Neural cell (in vitro differentiated cells): ENCODE results near the gene PIP4K2C.

Source experiments
- CTCF ChIP-seq: fragments of 450-650 bp; IDR thresholded peaks from 2 replicates; pipeline ENCODE4 v1.5.1; 2014; ENCODE audit warnings: antibody characterized with exemption, mild to moderate bottlenecking, moderate library complexity; ENCODE audit not compliant: poor library complexity, severe bottlenecking
- EP300 ChIP-seq: fragments of 450-650 bp; conservative IDR thresholded peaks from 2 replicates; pipeline ENCODE4 v1.6.1; 2014; ENCODE audit warnings: antibody characterized with exemption, mild to moderate bottlenecking, moderate library complexity; ENCODE audit not compliant: poor library complexity, severe bottlenecking
- EZH2 ChIP-seq: fragments of 200-600, 300-800 bp; shearing (Covaris generic), sonication (generic); IDR thresholded peaks from 2 replicates; pipeline ENCODE4 v1.6.1; 2014; ENCODE audit warnings: antibody characterized with exemption, low read length, borderline replicate concordance, mild to moderate bottlenecking; ENCODE audit not compliant: insufficient read depth, poor library complexity, severe bottlenecking
- POLR2AphosphoS5 ChIP-seq: IDR thresholded peaks from 2 replicates; pipeline ENCODE4 v1.6.1; 2012
- RAD21 ChIP-seq: fragments of 450-650 bp; conservative IDR thresholded peaks from 2 replicates; pipeline ENCODE4 v1.6.1; 2014; ENCODE audit warnings: antibody characterized with exemption, mild to moderate bottlenecking, moderate library complexity
- TAF1 ChIP-seq: IDR thresholded peaks from 2 replicates; pipeline ENCODE4 v1.6.1; 2012; ENCODE audit warnings: low read depth

- TF ChIP-seq CTCF (no peak), TAF1 (no peak), POLR2AphosphoS5 (no peak), EP300 (no peak), EZH2 (no peak), RAD21 (no peak)
Observed at GRCh38 chr12:57609101-57609780, 18.2 kb downstream of the PIP4K2C start.
